PC-3 (cell line): ENCODE results near the gene GALNT2. TPM values are rescaled to one million over a fixed set of nuclear protein-coding genes. Genes with fewer than 3 reads are reported as not detected.

Source experiments
- ATAC-seq: fragments of 200-7000 bp; cut with Tn5 transposase; 2 replicates; pipeline ENCODE4 v1.9.1; 2020; ENCODE audit warnings: mild to moderate bottlenecking, moderate library complexity
- BruUV-seq: library from RNA; stranded (reverse); fragments of 400-500 nt; replicated peaks from 2 replicates; lab custom pipeline; 2021; lab: Mats Ljungman, UMichigan
- CTCF ChIA-PET: fragments of 300-600 bp; sonication (Branson Sonifier 250); formaldehyde crosslinking; loops from one replicate; lab custom pipeline; 2022; ENCODE audit warnings: antibody characterized with exemption; lab: Charles Lee
- POLR2A ChIA-PET: fragments of 300-600 bp; sonication (Branson Sonifier 250); formaldehyde crosslinking; loops from one replicate; lab custom pipeline; 2022; ENCODE audit warnings: antibody characterized with exemption; ENCODE audit not compliant: unreplicated experiment; lab: Charles Lee
- DNase-seq: peaks from one replicate; pipeline ENCODE4 v3.0.0-alpha.2; 2015
- H2AFZ ChIP-seq: fragments of 300-600 bp; sonication (generic); 2 replicates; pipeline ENCODE4 v1.6.0; 2016; ENCODE audit warnings: antibody characterized with exemption, low read length
- H3F3A ChIP-seq: fragments of 300-600 bp; sonication (generic); one replicate; pipeline ENCODE4 v1.6.0; 2017; ENCODE audit warnings: antibody characterized with exemption, low read length, control low read depth, mild to moderate bottlenecking; ENCODE audit not compliant: unreplicated experiment
- H3K27ac ChIP-seq: fragments of 300-600 bp; sonication (generic); 2 replicates; pipeline ENCODE4 v1.5.1; 2016; ENCODE audit warnings: mild to moderate bottlenecking, low read length
- H3K27me3 ChIP-seq: fragments of 300-600 bp; sonication (generic); 2 replicates; pipeline ENCODE4 v1.6.1; 2016; ENCODE audit warnings: low read length, mixed read lengths
- H3K36me3 ChIP-seq: fragments of 300-600 bp; sonication (generic); 2 replicates; pipeline ENCODE4 v1.6.1; 2016; ENCODE audit warnings: low read depth, mixed run types, low read length, mixed read lengths
- H3K4me1 ChIP-seq: fragments of 300-600 bp; sonication (generic); 2 replicates; pipeline ENCODE4 v1.5.1; 2016; ENCODE audit warnings: low read length; ENCODE audit not compliant: insufficient read depth
- H3K4me2 ChIP-seq: fragments of 300-600 bp; sonication (generic); 2 replicates; pipeline ENCODE4 v1.6.0; 2016; ENCODE audit warnings: low read length
- H3K4me3 ChIP-seq: fragments of 300-600 bp; sonication (generic); 2 replicates; pipeline ENCODE4 v1.5.1; 2016; ENCODE audit warnings: mild to moderate bottlenecking, low read length, mixed read lengths
- H3K79me2 ChIP-seq: fragments of 300-600 bp; sonication (generic); 2 replicates; pipeline ENCODE4 v1.6.1; 2017; ENCODE audit warnings: low read length, mixed read lengths
- H3K9ac ChIP-seq: fragments of 300-600 bp; sonication (generic); 2 replicates; pipeline ENCODE4 v1.6.0; 2016; ENCODE audit warnings: mild to moderate bottlenecking, low read length
- H3K9me2 ChIP-seq: fragments of 300-600 bp; sonication (generic); replicated peaks from 2 replicates; pipeline ENCODE4 v1.6.1; 2016; ENCODE audit warnings: mixed run types, low read length, mixed read lengths
- H3K9me3 ChIP-seq: fragments of 300-600 bp; sonication (generic); 2 replicates; pipeline ENCODE4 v1.6.1; 2016; ENCODE audit warnings: low read length, mixed read lengths
- H4K20me1 ChIP-seq: fragments of 300-600 bp; sonication (generic); 2 replicates; pipeline ENCODE4 v1.6.1; 2016; ENCODE audit warnings: low read length, mixed read lengths
- CTCF ChIP-seq: fragments of 300-600 bp; sonication (generic); conservative IDR thresholded peaks from 2 replicates; pipeline ENCODE4 v1.5.1; 2017; ENCODE audit warnings: antibody characterized with exemption, low read depth, mild to moderate bottlenecking, low read length
- EZH2 ChIP-seq: fragments of 300-600 bp; sonication (generic); IDR thresholded peaks from one replicate; pipeline ENCODE4 v1.6.1; 2017; ENCODE audit warnings: antibody characterized with exemption, mild to moderate bottlenecking, low read length; ENCODE audit not compliant: unreplicated experiment
- EZH2phosphoT487 ChIP-seq: fragments of 300-600 bp; sonication (generic); IDR thresholded peaks from 2 replicates; pipeline ENCODE4 v1.6.1; 2018; ENCODE audit warnings: mild to moderate bottlenecking, antibody characterized with exemption, low read length, borderline replicate concordance
- intact Hi-C: fragments of 100-400 bp; cut with micrococcal nuclease; formaldehyde crosslinking; loops from 2 replicates; pipeline ENCODE4 v1.9.0; 2023
- total RNA-seq: library from RNA; depleted of rRNA; stranded (reverse); fragments of >200 nt; gene quantifications from 2 replicates; pipeline ENCODE4 v1.2.3, GENCODE V29; 2014

Gene GALNT2
- total RNA-seq, 1 experiment from 2014 or later: 182 TPM

GRCh38 chr1:230176326-230176725 lies 109.3 kb downstream of the GALNT2 start:
- intact Hi-C loops: no loop called here
- DNase-seq (no peak), ATAC-seq (no peak)
- Histone ChIP-seq H3K9ac (no peak overlapping the region), H3K27me3 (no peaks in the 10 kb centered on the region), H3K9me2 (no peaks in the 10 kb centered on the region), H4K20me1 (peaks cover 16% of the 10 kb centered on the region), H3K9me3 (no peaks in the 10 kb centered on the region), H3K4me3 (no peak overlapping the region), H3K79me2 (peaks cover 75% of the 10 kb centered on the region), H3F3A (peaks cover 6% of the 10 kb centered on the region), H2AFZ (no peak overlapping the region), H3K4me2 (no peak overlapping the region), H3K4me1 (peaks cover 12% of the 10 kb centered on the region), H3K27ac (no peak overlapping the region), H3K36me3 (peaks cover 29% of the 10 kb centered on the region)
- no TSS peak for BruUV-seq
- ChIA-PET CTCF (no interaction called here), POLR2A (no interaction called here)
- TF ChIP-seq EZH2 (no peak), EZH2phosphoT487 (no peak), CTCF (no peak)

GRCh38 chr1:230176871-230177411 lies 109.9 kb downstream of the GALNT2 start:
- ATAC-seq: no peak
- no TSS peak for BruUV-seq
- CTCF ChIA-PET: no interaction called here
- no peaks in the 10 kb centered on the region for H3K9me3 ChIP-seq
- peaks cover 11% of the 10 kb centered on the region for H4K20me1 ChIP-seq
- POLR2A ChIA-PET: no interaction called here
- no peaks in the 10 kb centered on the region for H3K27me3 ChIP-seq
- peaks cover 75% of the 10 kb centered on the region for H3K79me2 ChIP-seq
- intact Hi-C loops: no loop called here
- TF ChIP-seq EZH2: no peak
- TF ChIP-seq CTCF: no peak
- TF ChIP-seq EZH2phosphoT487: no peak
- H3K36me3 ChIP-seq: peaks cover 29% of the 10 kb centered on the region
- no peak overlapping the region for H3K27ac ChIP-seq
- no peaks in the 10 kb centered on the region for H3K9me2 ChIP-seq
- H3F3A ChIP-seq: peaks cover 1% of the 10 kb centered on the region
- no peak overlapping the region for H3K9ac ChIP-seq
- H3K4me1 ChIP-seq: peaks cover 6% of the 10 kb centered on the region
- DNase-seq: no peak
- no peak overlapping the region for H3K4me2 ChIP-seq
- H2AFZ ChIP-seq: no peak overlapping the region
- H3K4me3 ChIP-seq: no peak overlapping the region

GRCh38 chr1:230179249-230179648 lies 112.2 kb downstream of the GALNT2 start:
- H3K27me3 ChIP-seq: no peaks in the 10 kb centered on the region
- no TSS peak for BruUV-seq
- H3K9me3 ChIP-seq: no peaks in the 10 kb centered on the region
- no peaks in the 10 kb centered on the region for H3K9me2 ChIP-seq
- no peak overlapping the region for H2AFZ ChIP-seq
- H3F3A ChIP-seq: no peaks in the 10 kb centered on the region
- DNase-seq (no peak), ATAC-seq (no peak)
- 0 out of 2 replicates have a peak, but pooled peaks cover 6% of the 10 kb centered on the region for H4K20me1 ChIP-seq
- no peak overlapping the region for H3K4me2 ChIP-seq
- ChIA-PET POLR2A (no interaction called here), CTCF (no interaction called here)
- H3K27ac ChIP-seq: no peak overlapping the region
- H3K9ac ChIP-seq: no peak overlapping the region
- TF ChIP-seq EZH2 (no peak), CTCF (no peak), EZH2phosphoT487 (no peak)
- intact Hi-C loops: no loop called here
- no peak overlapping the region for H3K4me3 ChIP-seq
- H3K36me3 ChIP-seq: peaks cover 24% of the 10 kb centered on the region
- H3K79me2 ChIP-seq: peaks cover 74% of the 10 kb centered on the region
- no peaks in the 10 kb centered on the region for H3K4me1 ChIP-seq
